Astrocyte (in vitro differentiated cells and primary cell): ENCODE measurements around the gene PIK3C3. TPM values are rescaled to one million over a fixed set of nuclear protein-coding genes. Genes with fewer than 3 reads are reported as not detected.

ENCODE experiments used
- DNase-seq: peaks from one replicate; pipeline ENCODE4 v3.0.0-alpha.2; 2010; ENCODE audit warnings: low read depth
- FAIRE-seq: peaks from 2 replicates; lab custom pipeline; 2011; peaks lifted over from hg19 to GRCh38; lab: Jason Lieb, UNC
- H2AFZ ChIP-seq: 2 replicates; pipeline ENCODE4 v1.6.0; 2012; ENCODE audit warnings: low read depth, low read length, inconsistent platforms
- H3K27ac ChIP-seq: 2 replicates; pipeline ENCODE4 v1.5.1; 2011; ENCODE audit warnings: low read depth, low read length, inconsistent platforms
- H3K27me3 ChIP-seq: 2 replicates; pipeline ENCODE4 v1.6.0; 2011; ENCODE audit warnings: low read length, inconsistent platforms; ENCODE audit not compliant: insufficient read depth
- H3K36me3 ChIP-seq: 2 replicates; pipeline ENCODE4 v1.5.1; 2011; ENCODE audit warnings: low read length, inconsistent platforms; ENCODE audit not compliant: insufficient read depth
- H3K4me1 ChIP-seq: 2 replicates; pipeline ENCODE4 v1.5.1; 2011; ENCODE audit warnings: low read length, inconsistent platforms; ENCODE audit not compliant: insufficient read depth
- H3K4me2 ChIP-seq: 2 replicates; pipeline ENCODE4 v1.6.0; 2012; ENCODE audit warnings: low read length, inconsistent platforms
- H3K4me3 ChIP-seq: 2 replicates; pipeline ENCODE4 v1.5.1; 2011; ENCODE audit warnings: low read depth, mild to moderate bottlenecking, low read length, inconsistent platforms; ENCODE audit not compliant: insufficient read depth
- H3K79me2 ChIP-seq: 2 replicates; pipeline ENCODE4 v1.6.0; 2012; ENCODE audit warnings: mild to moderate bottlenecking, low read length, inconsistent platforms; ENCODE audit not compliant: insufficient read depth
- H3K9ac ChIP-seq: 2 replicates; pipeline ENCODE4 v1.6.0; 2012; ENCODE audit warnings: mild to moderate bottlenecking, low read length, inconsistent platforms
- H3K9me3 ChIP-seq: 2 replicates; pipeline ENCODE4 v1.5.1; 2012; ENCODE audit warnings: low read depth, mild to moderate bottlenecking, low read length, inconsistent platforms; ENCODE audit not compliant: insufficient read depth
- H4K20me1 ChIP-seq: 2 replicates; pipeline ENCODE4 v1.6.0; 2012; ENCODE audit warnings: low read length, inconsistent platforms; ENCODE audit not compliant: insufficient read depth
- H3K27ac Mint-ChIP-seq: one replicate; pipeline ENCODE4 v1.8.0; 2021; ENCODE audit warnings: mild to moderate bottlenecking, mixed read lengths; ENCODE audit not compliant: unreplicated experiment
- H3K27me3 Mint-ChIP-seq: one replicate; pipeline ENCODE4 v1.8.0; 2021; ENCODE audit warnings: low read depth, mixed read lengths; ENCODE audit not compliant: unreplicated experiment
- H3K36me3 Mint-ChIP-seq: one replicate; pipeline ENCODE4 v1.8.0; 2021; ENCODE audit warnings: low read depth, mixed read lengths; ENCODE audit not compliant: unreplicated experiment
- H3K4me1 Mint-ChIP-seq: one replicate; pipeline ENCODE4 v1.8.0; 2021; ENCODE audit warnings: low read depth, mixed read lengths; ENCODE audit not compliant: unreplicated experiment
- H3K4me3 Mint-ChIP-seq: one replicate; pipeline ENCODE4 v1.8.0; 2021; ENCODE audit warnings: mild to moderate bottlenecking, moderate library complexity, mixed read lengths; ENCODE audit not compliant: unreplicated experiment
- H3K9me3 Mint-ChIP-seq: one replicate; pipeline ENCODE4 v1.8.0; 2021; ENCODE audit warnings: mild to moderate bottlenecking, mixed read lengths; ENCODE audit not compliant: unreplicated experiment
- CTCF ChIP-seq: IDR thresholded peaks from 2 replicates; pipeline ENCODE4 v1.5.1; 2011; ENCODE audit warnings: low read depth, mild to moderate bottlenecking, inconsistent platforms, low read length, moderate library complexity; ENCODE audit not compliant: insufficient read depth
- EZH2 ChIP-seq: IDR thresholded peaks from 2 replicates; pipeline ENCODE4 v1.6.1; 2012; ENCODE audit warnings: mild to moderate bottlenecking, low read length, inconsistent platforms; ENCODE audit not compliant: insufficient read depth
- total RNA-seq: library from RNA; stranded (reverse); gene quantifications from 2 replicates; pipeline ENCODE4 v1.2.1, GENCODE V29; 2021

The PIK3C3 gene
- total RNA-seq, 1 donor from 2014 or later: 106 TPM

DNA sequence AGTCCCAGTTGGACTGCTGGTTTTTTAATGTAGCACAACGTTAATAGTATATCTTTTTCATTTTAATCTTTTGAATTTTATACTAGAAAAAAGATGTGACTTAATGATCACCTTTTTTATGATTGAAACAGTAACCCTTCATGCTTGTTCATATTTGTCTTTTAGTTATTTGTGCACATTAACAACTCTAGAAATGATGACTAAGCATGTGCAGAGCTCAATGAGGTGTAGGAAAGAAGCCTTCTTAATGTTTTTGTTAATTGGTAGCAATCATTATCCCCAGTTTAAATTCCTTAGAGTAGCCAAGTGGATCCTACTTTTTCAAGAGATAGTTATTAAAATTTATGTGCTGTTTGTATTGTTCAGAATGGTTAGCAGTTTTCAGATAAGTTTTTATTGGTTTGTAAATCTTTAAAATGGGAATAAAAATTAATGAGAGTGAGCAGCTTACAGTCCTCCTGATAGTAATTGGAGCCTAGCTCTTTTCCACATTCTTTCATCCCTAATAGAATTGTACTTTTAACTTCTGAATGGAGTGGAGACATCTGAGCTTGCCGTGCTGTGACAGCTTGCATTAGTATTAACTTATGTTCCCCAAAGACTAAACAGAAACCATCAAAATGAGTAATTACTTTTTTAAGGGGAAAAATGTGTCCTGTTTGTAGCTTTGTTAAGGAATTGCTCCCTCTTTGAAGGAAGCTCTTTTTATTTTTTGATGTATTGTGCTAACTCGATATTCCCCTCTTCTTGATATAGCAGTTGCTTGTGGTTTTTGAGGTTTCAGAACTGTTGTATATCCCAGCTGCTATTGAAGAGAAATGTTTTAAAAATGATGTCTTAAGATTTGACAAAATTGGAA lies 17.3 kb downstream of the PIK3C3 start:
- H4K20me1 ChIP-seq: peaks cover 21% of the 10 kb centered on the region
- no peaks in the 10 kb centered on the region for H3K9me3 Mint-ChIP-seq
- no peaks in the 10 kb centered on the region for H3K27me3 ChIP-seq
- FAIRE-seq (no peak), DNase-seq (peak; percentile 72)
- no peak overlapping the region for H3K27ac Mint-ChIP-seq
- H3K79me2 ChIP-seq: peaks cover 65% of the 10 kb centered on the region
- H3K36me3 ChIP-seq: peaks cover 22% of the 10 kb centered on the region
- peaks cover 4% of the 10 kb centered on the region for H3K36me3 Mint-ChIP-seq
- no peaks in the 10 kb centered on the region for H3K27me3 Mint-ChIP-seq
- peak overlapping the region; percentile 6 for H3K4me3 Mint-ChIP-seq
- no peak overlapping the region for H3K9ac ChIP-seq
- no peak overlapping the region for H3K4me2 ChIP-seq
- no peak overlapping the region for H2AFZ ChIP-seq
- no peaks in the 10 kb centered on the region for H3K4me1 ChIP-seq
- H3K9me3 ChIP-seq: no peaks in the 10 kb centered on the region
- H3K27ac ChIP-seq: no peak overlapping the region
- no peak overlapping the region for H3K4me3 ChIP-seq
- TF ChIP-seq CTCF: no peak
- TF ChIP-seq EZH2: no peak
- H3K4me1 Mint-ChIP-seq: peaks cover 29% of the 10 kb centered on the region

GRCh38 chr18:41973983-41974382 lies 18.9 kb downstream of the PIK3C3 start:
- H3K9ac ChIP-seq: no peak overlapping the region
- TF ChIP-seq EZH2 (no peak), CTCF (no peak)
- Mint-ChIP-seq H3K36me3 (peaks cover 4% of the 10 kb centered on the region), H3K9me3 (no peaks in the 10 kb centered on the region), H3K27me3 (no peaks in the 10 kb centered on the region), H3K4me3 (no peak overlapping the region), H3K27ac (no peak overlapping the region), H3K4me1 (peaks cover 29% of the 10 kb centered on the region)
- no peaks in the 10 kb centered on the region for H3K27me3 ChIP-seq
- H3K4me1 ChIP-seq: no peaks in the 10 kb centered on the region
- H3K9me3 ChIP-seq: no peaks in the 10 kb centered on the region
- no peak overlapping the region for H3K4me2 ChIP-seq
- H3K36me3 ChIP-seq: peaks cover 19% of the 10 kb centered on the region
- H2AFZ ChIP-seq: no peak overlapping the region
- H3K27ac ChIP-seq: no peak overlapping the region
- DNase-seq: no peak
- no peak overlapping the region for H3K4me3 ChIP-seq
- FAIRE-seq: no peak
- peaks cover 24% of the 10 kb centered on the region for H4K20me1 ChIP-seq
- H3K79me2 ChIP-seq: peaks cover 49% of the 10 kb centered on the region

GRCh38 chr18:41974796-41975201 lies 19.8 kb downstream of the PIK3C3 start:
- H3K27ac Mint-ChIP-seq: peak overlapping the region; percentile 15
- peaks cover 19% of the 10 kb centered on the region for H3K36me3 ChIP-seq
- H3K4me1 ChIP-seq: no peaks in the 10 kb centered on the region
- no peak overlapping the region for H3K4me3 ChIP-seq
- DNase-seq (peak; percentile 32), FAIRE-seq (no peak)
- no peak overlapping the region for H3K4me2 ChIP-seq
- no peak overlapping the region for H2AFZ ChIP-seq
- H3K79me2 ChIP-seq: peaks cover 42% of the 10 kb centered on the region
- H3K9me3 Mint-ChIP-seq: no peaks in the 10 kb centered on the region
- H3K4me1 Mint-ChIP-seq: peaks cover 27% of the 10 kb centered on the region
- no peaks in the 10 kb centered on the region for H3K27me3 Mint-ChIP-seq
- no peak overlapping the region for H3K4me3 Mint-ChIP-seq
- TF ChIP-seq CTCF (no peak), EZH2 (no peak)
- no peak overlapping the region for H3K9ac ChIP-seq
- no peak overlapping the region for H3K27ac ChIP-seq
- no peaks in the 10 kb centered on the region for H3K9me3 ChIP-seq
- peaks cover 4% of the 10 kb centered on the region for H3K36me3 Mint-ChIP-seq
- peaks cover 26% of the 10 kb centered on the region for H4K20me1 ChIP-seq
- H3K27me3 ChIP-seq: no peaks in the 10 kb centered on the region
